Activated naive CD4-positive, alpha-beta T cell treated with Interleukin-2 at 50 U/mL for 16 hours (primary cell): Measurements from ENCODE around the gene RBM26.

Source experiments
- DNase-seq: peaks from one replicate; pipeline ENCODE4 v3.0.0-alpha.2; 2020

RBM26 gene

DNA sequence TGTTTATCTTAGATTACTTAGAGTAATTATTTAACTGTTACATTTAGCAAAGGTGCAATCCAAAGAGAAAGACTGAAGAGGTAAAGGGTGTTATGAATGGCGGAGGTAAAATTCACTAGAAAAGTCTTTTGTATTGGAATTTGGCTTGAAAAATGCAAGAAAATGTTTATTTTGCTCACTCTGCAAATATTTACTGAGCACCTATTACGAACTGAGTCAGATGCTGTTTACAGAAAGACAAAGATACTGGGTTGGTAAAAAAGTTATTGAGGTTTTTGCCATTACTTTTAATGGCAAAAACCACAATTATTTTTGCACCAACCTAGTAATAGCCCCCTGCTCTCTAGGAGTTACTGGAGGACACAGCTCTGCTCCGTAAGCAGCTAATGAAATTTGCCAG, 135.2 kb downstream of the RBM26 start:
- DNase-seq, result no peak
